GM10266 (cell line): Measurements from ENCODE around the gene FCRLA.
"Not testable (repeated sequence)": the region's sequence is repeated elsewhere in the genome, so short reads cannot be mapped to it uniquely, and the experiment has no call there.

Source experiments
- DNase-seq: peaks from one replicate; pipeline ENCODE4 v3.0.0; 2012; ENCODE audit errors: extremely low spot score
- TF ChIP-seq, protein P1 (sequence below): IDR thresholded peaks from 2 replicates; pipeline ENCODE4 v1.5.1; 2012; ENCODE audit warnings: mild to moderate bottlenecking, low read depth; ENCODE audit not compliant: control insufficient read depth, insufficient read depth; ENCODE audit errors: missing control alignments

The FCRLA gene

DNA sequence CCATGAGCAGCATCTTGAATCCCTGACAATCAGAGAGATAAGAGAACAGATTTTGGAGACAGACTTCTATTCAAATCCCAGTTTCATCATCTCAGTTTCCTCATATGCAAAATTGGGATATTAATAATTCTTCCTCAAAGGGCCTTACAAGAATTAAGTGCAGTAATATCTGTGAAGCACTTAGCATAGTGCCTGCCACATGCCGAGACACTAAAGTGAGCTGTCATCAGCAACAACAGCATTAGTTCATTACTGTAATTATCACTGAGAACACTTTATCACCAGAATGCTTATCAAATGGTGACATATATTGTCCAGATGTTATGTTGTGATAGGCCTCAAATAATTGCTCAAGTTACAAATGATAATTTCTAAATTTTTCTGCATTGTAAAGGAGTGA lies 13.4 kb downstream of the FCRLA start:
- DNase-seq = no peak
- TF ChIP-seq, protein P1, sequence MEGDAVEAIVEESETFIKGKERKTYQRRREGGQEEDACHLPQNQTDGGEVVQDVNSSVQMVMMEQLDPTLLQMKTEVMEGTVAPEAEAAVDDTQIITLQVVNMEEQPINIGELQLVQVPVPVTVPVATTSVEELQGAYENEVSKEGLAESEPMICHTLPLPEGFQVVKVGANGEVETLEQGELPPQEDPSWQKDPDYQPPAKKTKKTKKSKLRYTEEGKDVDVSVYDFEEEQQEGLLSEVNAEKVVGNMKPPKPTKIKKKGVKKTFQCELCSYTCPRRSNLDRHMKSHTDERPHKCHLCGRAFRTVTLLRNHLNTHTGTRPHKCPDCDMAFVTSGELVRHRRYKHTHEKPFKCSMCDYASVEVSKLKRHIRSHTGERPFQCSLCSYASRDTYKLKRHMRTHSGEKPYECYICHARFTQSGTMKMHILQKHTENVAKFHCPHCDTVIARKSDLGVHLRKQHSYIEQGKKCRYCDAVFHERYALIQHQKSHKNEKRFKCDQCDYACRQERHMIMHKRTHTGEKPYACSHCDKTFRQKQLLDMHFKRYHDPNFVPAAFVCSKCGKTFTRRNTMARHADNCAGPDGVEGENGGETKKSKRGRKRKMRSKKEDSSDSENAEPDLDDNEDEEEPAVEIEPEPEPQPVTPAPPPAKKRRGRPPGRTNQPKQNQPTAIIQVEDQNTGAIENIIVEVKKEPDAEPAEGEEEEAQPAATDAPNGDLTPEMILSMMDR = no peak

- TF ChIP-seq, protein P1 = no peak
- no peak for DNase-seq
Measured at GRCh38 chr1:161720956-161721737, 14.1 kb downstream of the FCRLA start, which contains the start of gene FCRLB. TSS of gene FCRLB (plus strand) at chr1:161721544. CDS start at chr1:161722673, 1,129 bp downstream.

GRCh38 chr1:161721738-161722343 lies 14.8 kb downstream of the FCRLA start:
- no peak for DNase-seq

GRCh38 chr1:161722406-161722805 lies 15.4 kb downstream of the FCRLA start:
- TF ChIP-seq, protein P1 = no peak
- DNase-seq = no peak

More at GRCh38 chr1:161721738-161722343, 14.8 kb downstream of the FCRLA start:
- TF ChIP-seq, protein P1 = no peak

GRCh38 chr1:161723459-161724141 lies 16.6 kb downstream of the FCRLA start:
- TF ChIP-seq, protein P1 = no peak
- no peak for DNase-seq

DNA sequence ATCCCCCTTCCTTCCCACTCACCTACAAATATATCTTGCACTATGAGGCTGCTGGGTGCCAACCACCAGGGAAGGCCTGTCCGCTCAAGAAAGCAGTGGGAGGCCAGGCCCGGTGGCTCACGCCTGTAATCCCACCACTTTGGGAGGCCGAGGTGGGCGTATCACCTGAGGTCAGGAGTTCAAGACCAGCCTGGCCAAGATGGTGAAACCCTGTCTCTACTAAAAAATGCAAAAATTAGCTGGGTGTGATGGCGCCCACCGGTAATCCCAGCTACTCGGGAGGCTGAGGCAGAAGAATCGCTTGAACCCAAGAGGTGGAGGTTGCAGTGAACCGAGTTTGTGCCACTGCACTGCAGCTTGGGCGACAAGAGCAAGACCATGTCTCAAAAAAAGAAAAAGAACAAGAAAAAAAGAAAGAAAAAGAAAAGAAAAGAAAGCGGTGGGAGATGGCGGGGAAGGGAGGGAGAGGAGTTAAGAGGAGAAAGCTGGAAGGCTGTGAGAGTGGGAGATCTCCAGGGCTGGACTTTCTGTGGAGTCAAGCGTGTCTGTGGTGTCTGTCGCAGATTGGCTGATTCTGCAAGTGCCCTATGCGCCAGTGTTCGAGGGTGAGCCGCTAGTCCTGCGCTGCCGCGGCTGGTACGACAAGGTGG lies 18.4 kb downstream of the FCRLA start:
- not testable (repeated sequence) for DNase-seq

GRCh38 chr1:161725908-161726472 lies 19.0 kb downstream of the FCRLA start:
- TF ChIP-seq, protein P1 = peak; percentile 13
- DNase-seq = peak; percentile 42
